ENCODE measurements around the gene UBE2V1.
A peak's percentile ranks its signal among the peaks of the same experiment; 100 is the strongest.
"Not testable (repeated sequence)": the region's sequence is repeated elsewhere in the genome, so short reads cannot be mapped to it uniquely, and the experiment has no call there.

UBE2V1 gene
- total RNA-seq, result 10.7 to 19.7 (median 16.2) reads per million in 4 donors

- DNase-seq, result peak; percentile 79 to 91 (median 85)
These were observed at the start of gene UBE2V1 for GRCh38 chr20:50112512-50113419. Gene UBE2V1 (minus strand): TSS chr20:50113150. CDS start chr20:50113128, 22 bp downstream.

DNA sequence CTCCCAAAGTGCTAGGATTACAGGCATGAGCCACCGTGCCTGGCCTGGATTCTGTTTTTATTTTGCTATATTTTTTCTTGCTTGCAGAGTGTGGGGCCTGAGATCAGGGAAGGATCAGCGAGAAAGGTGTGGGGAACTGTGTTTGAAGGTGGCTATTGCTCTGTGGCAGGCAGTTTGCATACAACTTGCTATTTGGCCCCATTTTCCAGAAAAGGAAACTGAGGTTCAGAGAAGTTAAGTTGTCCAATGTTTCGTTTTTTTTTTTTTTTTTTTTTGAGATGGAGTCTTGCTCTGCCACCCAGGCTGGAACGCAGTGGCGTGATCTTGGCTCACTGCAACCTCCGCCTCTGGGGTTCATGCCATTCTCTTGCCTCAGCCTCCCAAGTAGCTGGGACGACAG lies 48.5 kb upstream of the UBE2V1 start:
- DNase-seq, result not testable (repeated sequence)

GRCh38 chr20:50153500-50154377 lies 40.8 kb upstream of the UBE2V1 start, which contains the start of gene PEDS1:
Gene PEDS1 (minus strand): TSS chr20:50153723. CDS start chr20:50153637, 86 bp downstream.
- peak; percentile 69 to 87 (median 74) for DNase-seq

DNA sequence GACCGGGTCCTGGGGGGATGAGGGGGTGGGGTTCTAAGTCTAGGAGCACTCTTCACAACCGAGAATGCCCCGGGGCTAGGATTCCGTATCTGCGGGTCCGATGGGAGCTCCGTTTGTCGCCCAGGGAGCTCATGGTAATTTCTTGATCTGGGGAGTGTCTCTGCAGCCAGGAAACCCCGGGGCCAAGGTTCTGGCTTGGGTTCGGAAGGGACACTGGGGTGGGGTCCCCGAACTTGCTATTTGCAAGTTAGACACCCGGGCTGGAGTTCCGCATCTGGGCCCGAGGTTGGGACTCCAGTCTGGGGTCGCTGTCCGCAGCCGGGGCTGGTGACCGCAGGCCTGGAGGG lies 40.2 kb upstream of the UBE2V1 start:
- peak in 3 of 5 donors; percentile 4 to 23 (median 17) for DNase-seq

DNA sequence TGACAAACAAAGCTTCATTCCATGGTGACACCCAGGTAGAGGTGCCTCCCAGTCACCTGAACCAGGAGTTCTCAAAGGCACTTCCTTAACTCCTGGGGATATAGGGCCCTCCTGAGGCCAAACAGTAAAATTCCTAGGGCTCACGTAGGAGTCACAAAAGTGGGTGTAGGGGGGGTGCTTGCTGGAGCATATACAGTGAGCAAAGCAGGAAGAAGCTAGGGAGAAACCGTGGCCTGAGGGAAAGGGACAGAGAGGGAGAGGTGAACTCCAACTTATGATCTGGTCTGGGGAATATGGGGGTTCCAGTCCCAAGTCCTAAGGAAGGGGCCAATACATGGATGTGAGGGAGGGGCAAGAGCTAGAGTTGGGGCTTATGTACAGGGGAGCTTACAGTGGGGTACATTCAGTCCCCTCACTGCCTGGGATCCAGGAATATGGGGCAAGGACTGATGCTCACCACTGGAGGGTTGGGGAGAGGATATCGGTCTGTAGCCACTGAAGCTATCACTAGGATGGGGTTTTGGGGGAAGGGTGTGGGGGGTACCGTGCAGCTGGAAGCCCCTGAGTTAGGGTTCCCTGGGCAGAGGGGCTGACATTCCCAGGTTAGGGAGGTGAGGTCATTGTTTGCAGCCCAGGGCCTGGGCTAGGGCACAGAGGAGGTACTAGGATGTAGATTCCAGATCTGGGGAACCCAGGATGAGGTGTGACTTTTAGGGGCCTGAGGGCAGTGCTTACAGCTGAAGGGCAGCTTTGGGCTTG lies 39.6 kb upstream of the UBE2V1 start:
- no peak for DNase-seq

DNA sequence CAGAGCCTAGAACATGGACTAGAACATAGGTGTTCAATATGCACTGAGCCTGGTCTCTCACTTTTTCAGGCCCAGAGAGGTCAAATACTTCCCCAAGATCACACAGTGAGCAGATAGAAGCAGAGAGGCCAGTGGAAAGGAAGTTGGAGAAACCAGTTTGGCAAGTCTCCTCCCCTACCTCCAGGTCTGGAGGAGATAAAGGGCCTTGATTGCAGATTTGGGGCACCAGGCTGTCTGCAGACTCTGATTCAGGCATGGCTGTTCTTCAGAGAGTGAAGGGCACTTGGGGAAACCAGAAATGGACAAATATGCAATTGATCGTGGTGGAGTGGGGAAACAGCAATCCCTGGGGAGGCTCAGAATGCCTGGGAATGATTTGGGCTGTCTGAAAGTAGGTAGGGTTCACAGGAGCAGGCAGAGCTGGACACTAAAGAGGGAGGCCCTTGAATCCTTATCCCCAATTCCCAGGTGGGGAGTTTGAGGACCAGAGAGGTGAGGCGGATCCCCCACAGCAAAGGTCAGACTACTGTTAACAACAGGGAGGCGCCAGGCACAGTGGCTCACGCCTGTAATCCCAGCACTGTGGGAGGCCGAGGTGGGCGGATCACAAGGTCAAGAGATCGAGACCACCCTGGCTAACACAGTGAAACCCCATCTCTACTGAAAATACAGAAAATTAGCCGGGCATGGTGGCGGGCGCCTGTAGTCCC lies 38.2 kb upstream of the UBE2V1 start:
- no peak for DNase-seq

DNA sequence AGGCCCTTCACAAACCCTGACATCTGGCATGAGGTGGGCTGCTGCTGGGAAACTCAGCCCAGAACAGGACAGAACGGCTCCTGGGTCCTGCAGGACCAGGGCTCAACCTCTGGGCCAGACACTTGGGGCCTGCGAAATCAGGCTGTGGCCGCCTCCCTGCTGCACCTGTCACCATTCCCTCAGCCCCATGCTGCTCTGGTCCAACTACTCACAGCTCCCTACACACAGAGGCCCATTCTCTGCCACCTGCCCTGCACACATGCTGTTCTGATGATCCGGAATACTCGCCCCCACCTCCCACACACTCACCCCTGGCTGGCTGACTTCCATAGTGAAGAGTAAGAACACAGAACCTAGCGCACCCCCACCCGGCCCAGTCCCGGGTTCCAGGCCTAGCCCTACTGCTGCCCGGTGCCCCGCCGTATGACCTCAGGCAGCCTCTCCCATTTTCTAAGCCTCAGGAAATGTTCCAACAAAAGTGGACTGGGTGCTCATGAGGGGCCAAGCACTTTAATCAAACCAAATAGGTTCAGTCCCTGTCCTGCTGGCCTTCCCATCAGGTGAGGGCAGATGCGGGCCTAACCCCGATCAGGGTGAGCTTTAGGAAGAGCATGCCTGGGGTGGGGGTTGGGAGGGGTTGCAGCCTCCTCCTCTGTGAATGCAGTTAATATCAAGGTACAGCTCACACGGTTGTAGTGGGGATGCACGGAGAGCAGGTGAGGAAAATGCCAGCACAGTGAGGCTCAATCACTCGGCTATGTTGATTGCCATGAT lies 36.7 kb upstream of the UBE2V1 start:
- DNase-seq, result no peak

DNA sequence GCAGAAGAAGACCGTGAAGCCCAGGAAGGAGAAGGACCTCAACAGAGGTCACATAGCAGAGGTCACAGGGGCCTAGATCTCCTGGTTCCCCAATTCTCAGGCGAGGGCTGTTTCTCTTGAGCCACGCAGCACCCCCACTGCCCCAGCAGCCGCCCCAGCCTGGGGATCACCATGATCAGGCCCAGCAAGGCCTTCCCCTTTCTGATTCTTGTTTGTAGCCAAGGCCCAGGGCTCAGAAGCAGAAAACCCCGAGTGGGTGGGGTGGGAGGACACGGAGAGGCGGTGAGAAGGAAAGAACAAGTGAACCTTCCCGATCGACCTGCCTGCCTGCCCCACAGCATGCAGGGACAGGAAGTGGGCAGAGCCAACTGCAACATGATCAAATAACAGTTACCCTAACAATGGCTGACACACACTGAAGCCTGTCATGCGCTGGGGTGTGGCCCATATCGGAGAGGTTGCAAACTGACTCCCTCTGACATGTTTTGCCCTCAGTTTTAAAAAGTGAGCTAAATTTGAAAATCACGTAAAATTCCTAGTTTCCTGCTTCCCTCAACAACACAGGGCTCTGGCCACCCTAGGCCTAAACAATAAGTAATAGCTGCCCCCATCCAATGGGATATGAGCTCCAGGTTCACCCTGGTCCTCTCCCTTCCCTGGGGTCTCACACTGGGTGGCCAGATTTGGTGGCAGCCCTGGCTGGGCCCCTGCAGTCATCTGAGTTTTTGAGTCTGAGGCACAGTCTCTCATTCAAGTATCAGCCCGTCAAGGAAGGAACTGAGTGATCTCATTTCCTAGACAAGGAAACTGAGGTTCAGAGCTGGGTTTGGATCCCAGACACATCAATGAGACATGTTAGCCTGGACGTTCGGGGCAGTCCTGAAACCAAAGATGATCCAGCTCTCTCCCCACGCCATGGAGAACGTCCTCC lies 34.0 kb upstream of the UBE2V1 start:
- DNase-seq, result peak; percentile 45 to 88 (median 66)

- DNase-seq, result no peak
These were observed 33.3 kb upstream of the UBE2V1 start for GRCh38 chr20:50146214-50146613.

DNA sequence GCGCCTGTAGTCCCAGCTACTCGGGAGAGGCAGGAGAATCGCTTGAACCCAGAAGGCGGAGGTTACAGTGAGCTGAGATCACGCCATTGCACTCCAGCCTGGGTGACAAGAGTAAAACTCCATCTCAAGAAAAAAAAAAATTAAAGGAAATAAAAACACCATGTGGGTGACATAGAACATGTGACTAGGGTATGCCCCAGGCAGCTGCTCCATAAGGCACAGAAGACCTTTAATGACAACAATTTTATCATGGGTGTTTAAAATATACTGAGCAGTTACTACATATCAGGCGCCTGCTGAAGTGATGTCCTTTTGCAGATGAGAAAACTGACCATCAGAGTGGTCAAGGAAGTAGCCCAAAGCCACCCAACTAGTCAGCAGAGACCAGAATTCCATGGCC lies 32.6 kb upstream of the UBE2V1 start:
- no peak for DNase-seq

GRCh38 chr20:50144362-50144761 lies 31.4 kb upstream of the UBE2V1 start:
- no peak for DNase-seq

- DNase-seq, result no peak
These were observed 29.9 kb upstream of the UBE2V1 start for GRCh38 chr20:50142812-50143211.

GRCh38 chr20:50141811-50142561 lies 29.0 kb upstream of the UBE2V1 start:
- DNase-seq, result no peak

- DNase-seq, result no peak
These were observed 28.2 kb upstream of the UBE2V1 start for GRCh38 chr20:50141018-50141675.

GRCh38 chr20:50140339-50140859 lies 27.4 kb upstream of the UBE2V1 start:
- DNase-seq, result no peak

DNA sequence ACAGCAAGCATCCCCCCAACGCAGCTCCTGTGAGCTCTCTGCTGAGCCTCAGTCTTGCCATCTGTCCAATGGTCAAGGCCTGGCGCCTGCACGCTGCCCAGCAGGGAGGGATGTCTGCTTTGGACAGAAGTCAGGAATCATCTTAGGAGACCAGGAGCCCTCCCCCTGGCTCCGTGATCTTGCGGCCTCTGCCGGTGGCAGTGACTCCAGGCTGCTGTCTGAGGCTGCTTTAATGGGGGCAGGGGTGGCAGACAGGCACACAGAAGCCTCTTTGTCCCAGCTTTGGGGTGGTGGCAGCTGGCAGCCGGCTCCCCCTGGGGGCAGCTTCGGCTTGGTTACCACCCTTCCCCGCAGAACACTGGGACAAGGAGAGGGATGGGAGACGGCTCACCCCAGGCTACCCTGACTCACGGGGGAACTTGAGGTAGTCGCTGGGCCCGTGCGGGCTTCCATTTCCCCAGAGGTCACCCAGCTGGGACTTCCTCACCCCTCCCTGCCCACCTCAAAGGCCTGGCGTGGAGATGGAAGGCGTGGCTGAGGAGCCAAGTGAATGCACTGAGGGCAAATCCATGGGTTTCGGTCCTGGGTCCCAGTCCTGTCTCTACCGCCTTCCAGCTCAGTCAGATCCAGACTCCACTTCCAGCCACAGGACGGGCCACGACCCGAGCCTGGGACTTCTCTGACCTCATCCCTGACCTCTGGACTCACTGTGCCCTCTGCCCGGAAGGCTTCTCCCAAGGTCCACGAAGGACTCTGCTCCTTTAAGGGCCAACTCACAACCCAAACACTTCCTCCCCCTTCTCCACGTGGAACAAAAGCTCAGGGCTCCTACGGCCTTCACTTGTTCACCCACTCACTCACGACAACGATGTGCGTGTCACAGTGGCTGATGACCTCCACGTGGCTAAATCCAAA lies 25.8 kb upstream of the UBE2V1 start:
- no peak for DNase-seq

GRCh38 chr20:50138120-50138478 lies 25.1 kb upstream of the UBE2V1 start:
- DNase-seq, result no peak
